ENCODE results near the gene XPNPEP1.

XPNPEP1 gene

GRCh38 chr10:109894516-109894915 lies 28.8 kb downstream of the XPNPEP1 start:
- DNase-seq (ENCODE audit: low read depth, low spot score) = peak; percentile 81

- DNase-seq (ENCODE audit: low read depth, low spot score) = no peak
Observed at GRCh38 chr10:109893386-109893785, 29.9 kb downstream of the XPNPEP1 start.

GRCh38 chr10:109892931-109893330 lies 30.4 kb downstream of the XPNPEP1 start:
- peak; percentile 83 for DNase-seq (ENCODE audit: low read depth, low spot score)

GRCh38 chr10:109892117-109892516 lies 31.2 kb downstream of the XPNPEP1 start:
- DNase-seq (ENCODE audit: low read depth, low spot score) = peak; percentile 63

GRCh38 chr10:109891105-109891504 lies 32.2 kb downstream of the XPNPEP1 start:
- DNase-seq (ENCODE audit: low read depth, low spot score) = no peak

GRCh38 chr10:109889867-109890266 lies 33.4 kb downstream of the XPNPEP1 start:
- DNase-seq (ENCODE audit: low read depth, low spot score) = peak; percentile 83

GRCh38 chr10:109887776-109888175 lies 35.5 kb downstream of the XPNPEP1 start:
- DNase-seq (ENCODE audit: low read depth, low spot score) = no peak

GRCh38 chr10:109887243-109887642 lies 36.1 kb downstream of the XPNPEP1 start:
- DNase-seq (ENCODE audit: low read depth, low spot score) = peak; percentile 60

- DNase-seq (ENCODE audit: low read depth, low spot score) = peak; percentile 37
Observed at GRCh38 chr10:109886781-109887140, 36.5 kb downstream of the XPNPEP1 start.

GRCh38 chr10:109886037-109886780 lies 37.1 kb downstream of the XPNPEP1 start:
- peak; percentile 22 for DNase-seq (ENCODE audit: low read depth, low spot score)

GRCh38 chr10:109883859-109884771 lies 39.2 kb downstream of the XPNPEP1 start:
- peak; percentile 94 for DNase-seq (ENCODE audit: low read depth, low spot score)

- no peak for DNase-seq (ENCODE audit: low read depth, low spot score)
Observed at GRCh38 chr10:109882251-109883057, 40.9 kb downstream of the XPNPEP1 start.

GRCh38 chr10:109881769-109882057 lies 41.6 kb downstream of the XPNPEP1 start:
- DNase-seq (ENCODE audit: low read depth, low spot score) = no peak

- peak; percentile 80 for DNase-seq (ENCODE audit: low read depth, low spot score)
Observed at GRCh38 chr10:109880886-109881768, 42.2 kb downstream of the XPNPEP1 start.

- no peak for DNase-seq (ENCODE audit: low read depth, low spot score)
Observed at GRCh38 chr10:109877546-109877945, 45.8 kb downstream of the XPNPEP1 start.

- DNase-seq (ENCODE audit: low read depth, low spot score) = no peak
Observed at GRCh38 chr10:109875828-109876821, 47.2 kb downstream of the XPNPEP1 start.

GRCh38 chr10:109875151-109875568 lies 48.2 kb downstream of the XPNPEP1 start:
- no peak for DNase-seq (ENCODE audit: low read depth, low spot score)

GRCh38 chr10:109871476-109871875 lies 51.8 kb downstream of the XPNPEP1 start:
- no peak for DNase-seq (ENCODE audit: low read depth, low spot score)

- no peak for DNase-seq (ENCODE audit: low read depth, low spot score)
Observed at GRCh38 chr10:109866995-109867635, 56.2 kb downstream of the XPNPEP1 start.
